Adipose tissue (tissue), 3 donors: Measurements from ENCODE around the gene CSF1. TPM values are rescaled to one million over a fixed set of nuclear protein-coding genes. Genes with fewer than 3 reads are reported as not detected.

Source experiments
- H3K27ac ChIP-seq: one replicate; pipeline ENCODE4 v1.5.1; 2013; ENCODE audit warnings: low read depth, low read length
- WGBS, 3 donors: extraction: QIAGEN DNeasy Blood & Tissue Kit; methylation state at CpG; one replicate each; pipeline ENCODE4 v1.1.7; 2013; 5-methylcytosine and 5-hydroxymethylcytosine counted together
- polyA plus RNA-seq, 3 donors: library from polyadenylated mRNA; stranded (reverse); fragments of 200-250 nt; gene quantifications; one replicate each; pipeline ENCODE4 v1.2.3, GENCODE V29; 2013
- donor health status: healthy with polysubstance abuse.
- donor health status: Bipolar disorder and iron deficiency.
- donor health status: healthy.

The CSF1 gene
- polyA plus RNA-seq, 3 donors: 10.6 to 82.1 (median 18.6) TPM

DNA sequence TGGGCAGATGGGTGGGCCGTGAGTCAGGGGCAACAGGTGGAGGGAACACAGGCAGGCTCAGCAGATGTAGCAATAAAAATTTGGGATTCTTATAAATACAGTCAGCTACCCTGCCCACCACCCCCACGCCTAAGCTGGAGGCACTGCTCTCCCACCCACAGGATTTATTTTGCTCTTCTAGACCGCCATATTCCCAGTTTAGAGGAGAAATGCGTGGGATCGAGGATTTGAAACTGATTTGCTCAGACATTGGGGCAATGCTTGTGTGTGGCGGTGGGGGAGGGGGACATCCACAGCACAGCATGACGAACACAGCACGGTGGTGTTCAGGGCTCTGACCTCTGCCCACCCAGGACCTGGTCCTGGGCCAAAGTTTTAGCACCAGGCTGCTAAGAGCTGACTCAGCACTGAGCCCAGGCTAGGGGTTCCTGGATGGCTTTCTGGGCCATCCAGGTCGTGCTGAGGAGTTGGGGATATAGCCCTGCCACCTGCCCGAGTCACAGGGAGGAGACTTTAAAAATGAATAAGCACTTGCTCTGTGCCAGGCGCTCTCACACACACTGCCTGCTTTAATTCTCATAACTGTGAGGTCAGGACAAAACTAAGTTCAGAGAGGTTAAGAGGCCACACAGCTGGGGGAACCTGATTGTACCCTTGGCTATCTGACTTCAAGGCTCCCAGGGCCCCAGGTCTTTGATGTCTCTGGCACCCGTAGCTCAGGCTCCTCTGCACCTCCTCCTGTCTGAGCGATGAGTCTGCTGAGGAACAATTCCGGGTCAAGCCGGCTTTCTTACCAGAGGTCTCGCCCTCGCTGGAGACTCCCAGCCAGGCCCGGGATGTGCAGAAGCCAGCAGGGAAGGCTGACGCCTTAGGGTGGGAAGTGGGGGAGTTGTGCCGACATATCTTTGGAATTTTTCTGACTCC, 29.4 kb upstream of the CSF1 start:
- 73 to 85% (median 75%) methylated on average over 20 of the region's 20 CpGs for WGBS, 3 donors
- H3K27ac ChIP-seq: no peak overlapping the region

DNA sequence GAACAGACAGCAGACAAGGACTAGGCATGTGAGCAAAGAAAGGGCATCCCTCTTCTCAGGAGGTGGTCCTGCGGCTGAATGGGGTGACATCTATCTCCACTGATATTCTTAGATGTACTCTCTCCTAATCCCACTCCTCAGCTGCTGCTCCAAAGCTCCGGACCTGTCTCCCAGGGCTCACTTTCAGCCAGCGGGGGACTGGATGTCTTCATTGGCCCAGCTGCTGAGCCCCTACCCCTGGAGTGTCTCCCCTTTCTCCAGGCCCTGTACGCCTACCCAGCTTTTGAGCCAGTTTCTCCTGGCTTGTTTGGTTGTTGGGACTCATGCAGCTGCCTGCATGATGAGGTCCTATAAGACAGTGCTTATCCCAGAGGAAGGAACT, 28.8 kb upstream of the CSF1 start:
- WGBS, 3 donors: 89 to 93% (median 93%) methylated on average over 4 of the region's 4 CpGs
- H3K27ac ChIP-seq: no peak overlapping the region

DNA sequence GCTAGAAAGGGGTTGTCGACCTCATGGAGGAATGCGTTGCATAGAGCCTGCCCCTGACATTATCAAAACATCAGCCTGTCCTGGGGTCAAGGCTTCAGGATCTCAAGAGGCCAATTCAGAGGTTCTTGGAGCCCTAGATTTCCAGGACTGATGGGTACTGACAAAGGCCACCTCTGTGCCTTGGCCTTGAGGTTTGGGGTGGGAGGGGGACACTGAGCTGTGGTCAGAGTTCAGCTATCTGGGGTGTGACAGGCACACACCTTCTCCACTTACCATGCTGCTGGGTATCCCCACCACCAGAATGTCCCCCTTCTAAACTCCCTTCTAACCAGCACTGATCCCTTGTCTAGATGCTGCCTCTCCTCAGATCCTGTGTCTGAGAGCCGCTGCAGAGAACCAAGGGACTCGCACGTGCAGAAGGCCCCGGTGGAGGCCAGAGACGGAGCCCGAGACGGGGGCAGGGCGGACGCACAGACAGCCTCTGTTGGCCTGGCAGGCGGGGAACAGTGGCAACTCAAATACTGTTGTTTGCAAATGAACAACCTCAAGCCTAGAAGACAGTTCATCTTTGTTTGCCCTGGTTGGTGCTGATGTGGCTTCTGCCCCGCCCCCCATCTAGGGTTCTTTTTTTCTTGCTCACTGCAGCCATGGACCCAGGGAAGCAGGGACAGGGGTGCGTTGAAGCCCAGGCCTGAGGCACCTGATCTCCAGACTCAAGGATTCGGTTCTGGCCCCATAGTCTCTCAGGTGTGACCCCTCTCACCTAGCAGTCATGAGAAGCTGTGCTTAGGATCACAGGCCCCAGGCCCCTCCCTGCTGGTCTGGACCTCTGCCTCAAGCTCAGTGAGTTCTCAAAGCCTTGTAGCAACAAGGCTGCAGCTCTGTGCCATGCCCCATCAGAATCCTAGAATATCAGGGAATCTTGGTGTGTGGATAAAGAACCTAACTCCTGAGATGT, 28.1 kb upstream of the CSF1 start:
- no peak overlapping the region for H3K27ac ChIP-seq
- WGBS, 3 donors: 87 to 92% (median 91%) methylated on average over 15 of the region's 15 CpGs

DNA sequence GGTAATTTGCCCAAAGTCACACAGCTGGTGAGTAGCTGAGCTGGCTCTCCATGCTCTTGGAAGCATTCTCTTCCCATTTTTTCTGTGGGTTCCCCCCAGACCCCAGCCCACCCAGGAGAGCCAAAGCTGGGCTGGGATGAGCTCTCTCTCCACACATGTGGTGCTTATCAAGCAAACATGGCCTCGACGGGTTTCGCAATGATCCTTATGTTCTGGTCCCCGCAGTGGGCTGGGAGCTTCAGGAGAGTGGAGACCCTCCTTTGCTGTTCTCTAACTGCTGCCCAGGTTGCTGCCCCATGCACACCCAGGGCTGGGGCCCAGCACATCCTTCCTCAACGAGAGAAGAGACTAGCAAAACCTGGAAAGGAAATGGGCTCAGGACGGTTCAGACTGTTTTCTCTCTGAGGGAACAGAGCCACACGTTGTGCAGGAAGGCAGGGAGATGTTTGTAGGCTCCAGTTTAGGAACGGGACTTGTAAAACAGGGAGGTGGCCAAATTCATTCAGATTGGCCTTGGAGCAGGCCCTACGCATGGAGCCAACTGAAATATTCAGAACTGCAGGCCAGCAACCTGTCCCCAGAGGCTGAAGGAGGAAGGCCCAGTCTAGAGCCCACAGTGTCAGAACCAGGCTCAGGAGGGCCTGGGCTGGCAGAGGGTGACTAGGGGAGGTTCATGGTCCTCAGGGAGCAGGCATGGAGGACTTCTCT, 27.2 kb upstream of the CSF1 start:
- 36 to 70% (median 36%) methylated on average over 9 of the region's 9 CpGs for WGBS, 3 donors
- no peak overlapping the region for H3K27ac ChIP-seq

DNA sequence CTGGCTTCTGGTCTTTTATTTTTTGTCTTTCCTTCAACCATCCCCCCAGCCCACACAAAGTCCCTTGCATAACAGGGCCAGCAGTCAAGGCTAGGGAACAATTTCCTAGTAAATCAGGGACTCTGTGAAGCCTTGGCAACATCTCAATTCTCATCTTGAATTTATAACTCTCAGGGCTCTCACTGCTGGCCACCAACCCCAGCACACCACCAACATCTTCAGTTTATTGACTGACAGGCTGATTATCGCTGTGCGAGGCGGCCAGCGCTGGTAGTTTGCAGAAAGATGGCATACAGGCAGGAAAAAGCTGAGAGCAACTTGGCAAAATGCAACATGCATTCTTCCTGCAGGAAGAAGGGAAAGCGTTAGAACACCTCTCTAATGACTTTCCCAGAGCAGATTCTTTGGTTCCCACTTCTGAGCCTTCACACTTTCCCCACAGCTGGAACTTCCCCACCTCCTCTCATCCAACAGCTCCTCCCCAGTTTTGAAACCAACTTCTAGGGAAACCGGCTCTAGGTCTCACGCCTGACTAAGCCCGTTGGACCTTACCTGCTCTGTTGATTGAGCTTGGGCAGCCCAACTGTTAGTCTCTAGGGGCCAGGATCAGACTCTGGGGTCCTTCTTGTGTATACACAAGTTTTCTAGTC, 26.3 kb upstream of the CSF1 start:
- WGBS, 3 donors: 55 to 70% (median 66%) methylated on average over 8 of the region's 8 CpGs
- no peak overlapping the region for H3K27ac ChIP-seq

DNA sequence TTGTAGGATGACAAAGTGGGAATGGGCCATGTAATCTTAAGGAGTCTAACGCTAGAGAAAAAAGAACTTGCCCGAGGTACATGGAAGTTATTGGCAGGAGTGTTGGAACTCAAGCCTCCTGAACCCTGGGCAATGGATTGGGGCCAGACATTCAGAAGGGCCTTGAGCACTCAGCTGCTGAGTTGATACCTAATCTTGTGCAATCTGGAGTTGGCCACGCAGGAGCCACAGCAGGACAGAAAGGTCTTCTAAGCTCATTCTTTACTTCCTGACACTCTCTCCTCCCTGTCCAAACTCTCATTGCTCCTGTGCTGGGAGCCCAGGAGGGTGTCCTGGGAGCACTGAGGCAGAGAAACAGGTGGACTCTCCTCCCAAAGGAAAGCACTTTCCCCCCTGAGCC, 25.1 kb upstream of the CSF1 start:
- 62 to 81% (median 76%) methylated on average over 3 of the region's 3 CpGs for WGBS, 3 donors
- no peak overlapping the region for H3K27ac ChIP-seq

- H3K27ac ChIP-seq: no peak overlapping the region
- WGBS, 3 donors: 61 to 91% (median 65%) methylated on average over 5 of the region's 5 CpGs
Observed at GRCh38 chr1:109886827-109887226, 23.8 kb upstream of the CSF1 start.

DNA sequence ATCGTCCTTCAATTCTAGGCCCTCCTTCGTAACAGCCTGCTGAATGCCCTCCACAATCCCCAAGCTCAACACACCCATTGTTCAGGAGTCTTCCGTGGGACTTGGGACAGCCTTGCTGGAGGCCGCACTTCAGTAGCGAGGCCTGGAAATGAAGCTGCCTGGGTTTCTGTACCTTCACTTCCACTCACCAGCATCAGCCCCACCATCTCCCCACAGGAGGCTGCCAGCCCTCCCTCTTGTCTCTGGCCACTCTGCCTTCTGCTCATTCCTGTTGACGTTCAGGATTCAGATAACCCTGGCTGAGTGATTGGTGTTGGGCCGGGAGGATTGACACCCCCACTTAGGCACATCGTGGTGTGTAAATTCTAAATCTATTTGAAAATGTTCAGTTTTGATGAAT, 23.4 kb upstream of the CSF1 start:
- 78 to 84% (median 80%) methylated on average over 8 of the region's 8 CpGs for WGBS, 3 donors
- no peak overlapping the region for H3K27ac ChIP-seq

- 65 to 89% (median 72%) methylated on average over 10 of the region's 10 CpGs for WGBS, 3 donors
- no peak overlapping the region for H3K27ac ChIP-seq
Observed at GRCh38 chr1:109887884-109888283, 22.8 kb upstream of the CSF1 start.

DNA sequence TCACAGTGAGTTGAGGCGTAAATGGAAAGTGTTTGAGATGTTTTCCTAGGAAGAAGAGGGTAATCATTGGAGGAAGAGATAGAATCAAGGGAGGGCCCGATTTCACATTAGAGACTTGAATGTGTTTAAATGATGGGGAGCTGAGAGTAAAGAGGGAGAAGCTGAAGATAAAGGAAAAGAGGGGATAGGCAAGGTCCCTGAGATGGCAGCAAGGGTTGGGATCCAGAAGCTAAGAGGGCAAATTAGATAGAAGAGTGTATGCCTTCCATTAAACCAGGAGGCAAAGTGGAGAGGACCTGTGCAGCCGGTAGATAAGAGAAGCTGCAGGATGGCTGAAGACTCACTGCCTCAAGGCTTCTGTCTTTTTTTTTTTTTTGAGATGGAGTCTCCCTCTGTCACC, 21.6 kb upstream of the CSF1 start:
- no peak overlapping the region for H3K27ac ChIP-seq
- WGBS, 3 donors: 88 to 97% (median 95%) methylated on average over 3 of the region's 3 CpGs

DNA sequence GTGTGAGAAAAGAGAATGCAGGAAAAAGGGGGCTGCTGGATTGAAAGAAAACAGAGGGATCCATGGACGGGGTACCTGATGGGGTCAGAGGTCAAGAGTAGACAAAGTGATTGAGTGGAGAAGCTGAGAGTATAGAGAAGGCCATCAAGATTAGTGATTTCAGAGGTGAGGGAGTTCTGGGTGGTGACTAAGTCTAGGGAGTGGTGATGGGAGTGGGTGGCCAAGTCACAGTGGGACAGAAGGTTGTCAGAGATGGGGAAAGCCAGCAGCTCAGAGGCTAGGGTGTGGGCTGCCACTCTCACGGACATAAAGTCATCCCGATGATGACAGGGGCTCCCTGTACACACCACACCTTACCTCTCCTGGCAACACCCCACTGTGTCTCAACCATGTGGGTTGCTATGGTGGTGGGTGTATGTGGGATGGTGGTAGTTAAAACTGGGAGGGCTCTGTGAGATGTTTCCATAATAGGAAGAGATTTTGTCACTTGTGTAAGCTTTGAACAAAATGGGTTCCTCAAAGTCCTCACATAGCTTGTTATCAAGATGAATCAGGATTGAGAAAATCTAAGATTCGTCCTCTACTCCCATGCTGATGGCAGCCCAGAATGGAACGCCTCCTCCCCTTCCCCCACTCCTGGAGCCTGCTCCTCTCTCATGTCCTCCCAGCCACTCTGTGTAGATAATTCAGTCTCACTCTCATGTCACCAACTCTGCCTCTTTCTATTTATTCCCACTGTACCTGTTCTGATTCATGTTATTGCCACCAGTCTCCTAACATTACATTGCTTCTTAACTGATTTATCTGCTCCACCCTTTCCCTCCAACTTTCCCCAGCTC, 20.3 kb upstream of the CSF1 start:
- H3K27ac ChIP-seq: no peak overlapping the region
- WGBS, 3 donors: 83 to 85% (median 83%) methylated on average over 5 of the region's 5 CpGs

DNA sequence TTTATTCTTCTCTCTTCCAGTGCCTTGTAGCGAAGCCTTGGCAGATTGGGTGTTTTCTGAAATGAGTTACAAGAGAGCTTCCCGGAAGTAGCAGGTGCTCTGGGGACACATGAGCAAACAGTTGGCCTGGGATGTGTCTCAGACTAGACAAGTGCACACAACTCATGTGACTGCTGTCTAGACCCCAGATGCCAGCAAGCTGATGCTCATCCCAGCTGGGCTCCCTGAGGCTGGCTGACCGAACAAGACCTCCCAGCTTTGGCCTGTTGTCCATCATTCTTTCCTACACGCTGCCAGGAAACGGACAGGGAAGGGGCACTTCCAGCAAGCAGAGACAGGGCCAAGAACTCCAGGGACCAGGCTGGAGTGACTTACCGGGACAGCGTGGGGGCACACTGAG, 18.7 kb upstream of the CSF1 start:
- H3K27ac ChIP-seq: no peak overlapping the region
- 57 to 80% (median 63%) methylated on average over 7 of the region's 7 CpGs for WGBS, 3 donors

- 64 to 77% (median 66%) methylated on average over 10 of the region's 10 CpGs for WGBS, 3 donors
- H3K27ac ChIP-seq: no peak overlapping the region
Observed at GRCh38 chr1:109892561-109893368, 17.9 kb upstream of the CSF1 start.

GRCh38 chr1:109893532-109894171, 17.0 kb upstream of the CSF1 start:
- H3K27ac ChIP-seq: no peak overlapping the region

DNA sequence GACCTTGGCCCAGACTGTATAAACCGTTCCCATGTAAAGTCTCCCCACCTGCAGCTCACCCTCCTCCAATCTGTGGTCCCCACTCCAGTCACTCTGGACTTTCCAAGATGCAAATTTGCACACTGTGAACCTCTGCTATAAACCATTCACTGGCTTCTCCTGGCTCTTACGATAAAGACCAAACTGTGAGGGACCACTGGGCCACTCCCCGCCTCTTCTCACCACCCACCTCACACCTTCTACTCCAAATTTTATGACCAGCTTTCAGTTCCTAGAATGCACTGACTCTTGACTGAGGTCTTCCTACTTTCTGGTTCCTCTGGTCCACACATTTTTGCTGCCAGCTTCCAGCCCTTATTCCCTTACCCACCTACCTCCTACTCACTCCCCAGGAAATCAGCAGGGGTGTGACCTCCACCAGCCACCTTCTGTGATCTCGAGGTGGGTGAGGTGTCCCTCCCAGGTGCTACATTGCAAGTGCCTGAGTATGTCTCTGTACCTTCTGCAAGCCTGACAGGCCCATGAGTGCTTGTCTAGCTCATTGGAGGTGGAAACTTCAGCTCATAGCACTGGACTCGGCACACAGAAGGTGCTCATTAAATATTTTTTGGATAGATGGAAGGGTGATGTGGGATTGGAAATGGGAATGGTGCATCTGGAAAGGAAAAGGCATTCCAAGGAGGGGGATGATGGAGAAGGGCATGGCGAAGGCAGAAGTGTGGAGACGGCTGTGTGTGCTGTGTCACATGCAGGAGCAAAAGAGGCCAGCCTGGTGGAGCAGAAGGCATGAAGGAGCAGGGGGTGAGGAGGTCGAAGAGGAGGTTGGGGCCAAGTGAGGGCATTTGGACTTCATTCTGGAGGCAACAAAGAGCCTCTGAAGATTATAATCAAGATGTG, 15.6 kb upstream of the CSF1 start:
- H3K27ac ChIP-seq: no peak overlapping the region
- 72 to 82% (median 82%) methylated on average over 8 of the region's 8 CpGs for whole genome bisulfite sequencing, 3 donors

More at GRCh38 chr1:109893532-109894171, 17.0 kb upstream of the CSF1 start:
- 82 to 86% (median 83%) methylated on average over 7 of the region's 7 CpGs for WGBS, 3 donors
